Neutrophil (primary cell): ENCODE results near the gene RNF212B.

ENCODE experiments used
- H3K27ac ChIP-seq: fragments of 200-600 bp; sonication (generic); 2 replicates; pipeline ENCODE4 v1.5.1; 2016; ENCODE audit warnings: mild to moderate bottlenecking, moderate library complexity
- H3K27me3 ChIP-seq: fragments of 200-600 bp; sonication (generic); 2 replicates; pipeline ENCODE4 v1.6.0; 2016; ENCODE audit warnings: mild to moderate bottlenecking
- H3K36me3 ChIP-seq: fragments of 200-600 bp; sonication (generic); 2 replicates; pipeline ENCODE4 v1.5.1; 2017
- H3K4me1 ChIP-seq, 2 experiments: fragments of 200-600 bp in 1 of 2; sonication (generic) in 1 of 2; 1 replicate in 1 of 2; 2 replicates in 1 of 2; pipeline versions ENCODE4 v1.5.1 to v1.6.1; 2013 to 2016; ENCODE audit warnings: low read depth in 1 of 2, low read length in 1 of 2, mild to moderate bottlenecking in 1 of 2, moderate library complexity in 1 of 2; ENCODE audit not compliant: control insufficient read depth in 1 of 2, insufficient read depth in 1 of 2
- H3K4me3 ChIP-seq, 2 experiments: fragments of 200-600 bp in 1 of 2; sonication (generic) in 1 of 2; 1 replicate in 1 of 2; 2 replicates in 1 of 2; pipeline ENCODE4 v1.5.1; 2013 to 2016; ENCODE audit warnings: low read depth in 1 of 2, low read length in 1 of 2, mild to moderate bottlenecking in 1 of 2, moderate library complexity in 1 of 2
- H3K9me3 ChIP-seq: fragments of 200-600 bp; sonication (generic); 2 replicates; pipeline ENCODE4 v1.5.1; 2016
- CTCF ChIP-seq: fragments of 200-600 bp; sonication (generic); IDR thresholded peaks from 2 replicates; pipeline ENCODE4 v1.5.1; 2016; ENCODE audit warnings: antibody characterized with exemption

Gene RNF212B

GRCh38 chr14:23206422-23207145 is 31.2 kb upstream of the RNF212B start:
- Histone ChIP-seq H3K27ac (no peak overlapping the region), H3K36me3 (no peaks in the 10 kb centered on the region)
- TF ChIP-seq CTCF: no peak

GRCh38 chr14:23207146-23207540 is 30.6 kb upstream of the RNF212B start:
- Histone ChIP-seq H3K9me3 (no peaks in the 10 kb centered on the region), H3K36me3 (no peaks in the 10 kb centered on the region), H3K4me3 (no peak overlapping the region), H3K4me1 (no peaks in the 10 kb centered on the region), H3K27me3 (no peaks in the 10 kb centered on the region), H3K27ac (no peak overlapping the region)
- TF ChIP-seq CTCF: no peak

More at GRCh38 chr14:23206422-23207145, 31.2 kb upstream of the RNF212B start:
- no peaks in the 10 kb centered on the region for H3K27me3 ChIP-seq
- no peak overlapping the region for H3K4me3 ChIP-seq
- H3K9me3 ChIP-seq: no peaks in the 10 kb centered on the region
- no peaks in the 10 kb centered on the region for H3K4me1 ChIP-seq

GRCh38 chr14:23208324-23208723 is 29.4 kb upstream of the RNF212B start:
- Histone ChIP-seq H3K27ac (no peak overlapping the region), H3K36me3 (no peaks in the 10 kb centered on the region), H3K9me3 (no peaks in the 10 kb centered on the region), H3K4me1 (no peaks in the 10 kb centered on the region), H3K27me3 (no peaks in the 10 kb centered on the region), H3K4me3 (no peak overlapping the region)
- no peak for TF ChIP-seq CTCF

GRCh38 chr14:23209651-23210423 is 27.9 kb upstream of the RNF212B start:
- no peak for TF ChIP-seq CTCF
- no peaks in the 10 kb centered on the region for H3K36me3 ChIP-seq
- no peak overlapping the region for H3K4me3 ChIP-seq
- H3K27me3 ChIP-seq: no peaks in the 10 kb centered on the region
- no peak overlapping the region for H3K27ac ChIP-seq
- no peaks in the 10 kb centered on the region for H3K9me3 ChIP-seq
- no peaks in the 10 kb centered on the region for H3K4me1 ChIP-seq

GRCh38 chr14:23215421-23215820 is 22.3 kb upstream of the RNF212B start:
- no peaks in the 10 kb centered on the region for H3K27me3 ChIP-seq

More at GRCh38 chr14:23215421-23215820, 22.3 kb upstream of the RNF212B start:
- Histone ChIP-seq H3K9me3 (no peaks in the 10 kb centered on the region), H3K4me1 (no peaks in the 10 kb centered on the region), H3K27ac (no peak overlapping the region), H3K36me3 (no peaks in the 10 kb centered on the region), H3K4me3 (no peak overlapping the region)
- TF ChIP-seq CTCF: no peak
